GM18519 (cell line): ENCODE results near the gene MBOAT2.

Experiments
- ATAC-seq: cut with Tn5 transposase; IDR thresholded peaks from one replicate; pipeline ENCODE4 v1.9.1; 2021; ENCODE audit warnings: mild to moderate bottlenecking, moderate library complexity; ENCODE audit not compliant: unreplicated experiment, low FRiP score

MBOAT2 gene

GRCh38 chr2:8836971-8837794 is 166.3 kb downstream of the MBOAT2 start, which contains the start of gene KIDINS220:
TSS of gene KIDINS220 (minus strand) at chr2:8837613. CDS start at chr2:8827093, 10,520 bp downstream.
- peak; percentile 78 for ATAC-seq

- no peak for ATAC-seq
These were observed 168.2 kb downstream of the MBOAT2 start for GRCh38 chr2:8835279-8835678.

- no peak for ATAC-seq
These were observed 169.6 kb downstream of the MBOAT2 start for GRCh38 chr2:8833853-8834252.

GRCh38 chr2:8831516-8831915 is 172.0 kb downstream of the MBOAT2 start:
- ATAC-seq: no peak

GRCh38 chr2:8827729-8828128 is 175.8 kb downstream of the MBOAT2 start:
- ATAC-seq: no peak

GRCh38 chr2:8822218-8822617 is 181.3 kb downstream of the MBOAT2 start:
- no peak for ATAC-seq

- ATAC-seq: no peak
These were observed 181.9 kb downstream of the MBOAT2 start for GRCh38 chr2:8821276-8822217.

- ATAC-seq: no peak
These were observed 183.5 kb downstream of the MBOAT2 start for GRCh38 chr2:8819948-8820347.

GRCh38 chr2:8819194-8819593 is 184.3 kb downstream of the MBOAT2 start:
- no peak for ATAC-seq

- no peak for ATAC-seq
These were observed 186.3 kb downstream of the MBOAT2 start for GRCh38 chr2:8817221-8817620.

- no peak for ATAC-seq
These were observed 196.4 kb downstream of the MBOAT2 start for GRCh38 chr2:8806885-8807704.

- ATAC-seq: no peak
These were observed 197.9 kb downstream of the MBOAT2 start for GRCh38 chr2:8805278-8806210.

GRCh38 chr2:8803658-8804379 is 199.7 kb downstream of the MBOAT2 start:
- peak; percentile 95 for ATAC-seq

- ATAC-seq: no peak
These were observed 200.7 kb downstream of the MBOAT2 start for GRCh38 chr2:8802741-8803140.
